ENCODE data around the gene ARHGEF3. TPM values are rescaled to one million over a fixed set of nuclear protein-coding genes. Genes with fewer than 3 reads are reported as not detected.

The ARHGEF3 gene
- total RNA-seq, 1 experiment from 2014 or later = 4.4 TPM

DNA sequence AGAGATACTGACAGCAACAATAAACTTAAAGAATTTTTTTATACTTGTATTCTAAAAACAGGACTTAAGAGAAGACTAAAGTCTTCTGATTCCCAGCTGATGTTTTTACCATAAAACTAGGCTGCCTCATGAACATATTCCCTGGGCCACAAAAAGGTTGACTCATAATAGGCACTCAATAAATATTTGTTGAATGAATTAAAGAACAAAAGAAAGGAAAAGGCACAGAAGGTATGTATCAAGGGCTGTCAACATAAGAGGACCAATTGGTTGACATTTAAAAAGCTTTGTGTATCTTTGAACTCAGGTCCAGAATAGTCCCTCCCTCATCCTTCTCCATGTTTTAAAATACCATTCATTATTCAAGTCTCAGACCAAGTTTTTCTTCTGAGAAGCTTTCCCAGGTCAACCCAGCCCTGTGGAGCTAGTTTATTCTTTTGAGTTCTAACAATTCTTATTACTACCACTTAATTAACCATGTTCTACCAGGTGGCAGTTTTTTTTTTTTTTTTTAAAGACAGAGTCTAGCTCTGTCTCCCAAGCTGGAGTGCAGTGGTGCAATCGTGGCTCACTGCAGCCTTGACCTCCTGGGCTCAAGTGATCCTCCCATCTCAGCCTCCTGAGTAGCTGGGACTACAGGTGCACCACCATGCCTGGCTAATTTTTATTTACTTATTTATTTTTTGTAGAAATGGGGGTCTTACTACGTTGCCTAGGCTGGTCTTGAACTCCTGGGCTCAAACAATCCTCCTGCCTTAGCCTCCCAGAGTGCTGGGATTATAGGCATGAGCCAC is 17.5 kb upstream of the ARHGEF3 start:
- Histone ChIP-seq H3K79me1 (ENCODE audit: insufficient read depth, low read depth, low read length, poor library complexity, severe bottlenecking) (no peaks in the 10 kb centered on the region), H3K9ac (ENCODE audit: extremely low read depth, insufficient read length, low read length) (no peak overlapping the region), H3K23ac (ENCODE audit: insufficient read length, low read depth, low read length) (no peak overlapping the region), H4K20me1 (ENCODE audit: control insufficient read depth, insufficient read depth, insufficient read length) (no peaks in the 10 kb centered on the region), H3K9me3 (ENCODE audit: control insufficient read depth, low read depth, low read length) (no peaks in the 10 kb centered on the region), H2BK120ac (ENCODE audit: low read depth, low read length, poor library complexity, severe bottlenecking) (no peak overlapping the region), H3K4me1 (ENCODE audit: insufficient read depth, low read length) (peaks cover 5% of the 10 kb centered on the region), H3K14ac (ENCODE audit: insufficient read depth, low read length) (no peak overlapping the region), H3T11ph (ENCODE audit: low read length) (no peak overlapping the region), H2BK5ac (ENCODE audit: insufficient read length, low read length) (no peak overlapping the region), H2BK12ac (ENCODE audit: insufficient read length, low read depth, low read length) (no peak overlapping the region), H2BK20ac (ENCODE audit: low read depth, low read length, poor library complexity, severe bottlenecking) (no peak overlapping the region), H2AK5ac (ENCODE audit: insufficient read length, low read length) (no peak overlapping the region), H3K56ac (ENCODE audit: insufficient read length, low read depth, low read length) (no peak overlapping the region), H3K4me2 (ENCODE audit: insufficient read depth, insufficient read length, low read length) (no peak overlapping the region), H4K8ac (replicated peaks; ENCODE audit: insufficient read length, low read depth, low read length) (no peak overlapping the region), H2AFZ (ENCODE audit: low read length) (no peak overlapping the region), H3K4ac (ENCODE audit: low read depth, low read length) (no peak overlapping the region), H3K27ac (ENCODE audit: insufficient read length, low read depth, low read length) (no peak overlapping the region), H3K79me2 (ENCODE audit: insufficient read depth, low read length) (no peaks in the 10 kb centered on the region), H4K5ac (ENCODE audit: insufficient read length, low read depth, low read length) (no peak overlapping the region), H2BK15ac (ENCODE audit: low read depth, low read length) (no peak overlapping the region), H3K23me2 (ENCODE audit: insufficient read length, low read depth, low read length, poor library complexity, severe bottlenecking) (no peaks in the 10 kb centered on the region), H3K27me3 (ENCODE audit: insufficient read depth, low read length) (no peaks in the 10 kb centered on the region), H4K91ac (ENCODE audit: insufficient read length, low read depth, low read length) (no peak overlapping the region), H3K18ac (ENCODE audit: insufficient read length, low read depth, low read length) (no peak overlapping the region)
- no peak for DNase-seq
- H3K36me3 Mint-ChIP-seq (ENCODE audit: insufficient read depth in 1 of 3, low read depth in 3 of 3) = no peaks in the 10 kb centered on the region
- TF ChIP-seq CTCF (conservative IDR thresholded peaks at IDR 0.05) = no peak
- H3K27ac Mint-ChIP-seq = no peak overlapping the region
- H3K9me3 Mint-ChIP-seq = no peaks in the 10 kb centered on the region
- no CpG with 5 or more reads among the region's 2 CpGs for WGBS (ENCODE audit: extremely low coverage, insufficient read length, low lambda C conversion rate)
- H3K4me3 Mint-ChIP-seq = no peak overlapping the region
- no peaks in the 10 kb centered on the region for H3K27me3 Mint-ChIP-seq (ENCODE audit: low read depth)
- H3K4me1 Mint-ChIP-seq = peaks cover 31 to 34% of the 10 kb centered on the region in 2 experiments
